ENCODE results near the gene ELMO1. TPM values are rescaled to one million over a fixed set of nuclear protein-coding genes. Genes with fewer than 3 reads are reported as not detected.

The ELMO1 gene
- total RNA-seq, 4 donors from 2014 or later = 24.6 to 120 (median 71.9) TPM

- no peak for TF ChIP-seq CTCF (IDR thresholded peaks at IDR 0.05)
- TF ChIP-seq POLR2AphosphoS5 (IDR thresholded peaks at IDR 0.05) = no peak
- TF ChIP-seq EP300 (IDR thresholded peaks at IDR 0.05; ENCODE audit: low read depth) = no peak
- no peak for TF ChIP-seq POLR2A (IDR thresholded peaks at IDR 0.05)
- Histone ChIP-seq H3K27me3 (no peaks in the 10 kb centered on the region), H3K9me3 (no peaks in the 10 kb centered on the region), H3K36me3 (no peaks in the 10 kb centered on the region), H3K4me1 (peaks cover 0 to 11% (median 0%) of the 10 kb centered on the region in 4 donors), H3K27ac (peak overlapping the region; percentile 22 to 65 (median 56)), H3K4me3 (peak overlapping the region in 2 of 4 donors; percentile 4 to 29)
- in situ Hi-C loops (cut with MboI; ENCODE audit: low pct_ligation_motif_present in 1 of 4, low pct_unique_long_range_greater_than_20kb in 1 of 4, low sequenced_read_pairs in 3 of 4) = no loop called here
- intact Hi-C loops (cut with DNase I; ENCODE audit: low total_unique reads) = no loop called here
- 75 to 87% methylated on average over 3 to 8 of the region's 8 CpGs for WGBS, 2 donors (ENCODE audit: low coverage in 1 of 2)
- DNase-seq = no peak
These were observed 106.4 kb downstream of the ELMO1 start for GRCh38 chr7:37342176-37342687.

DNA sequence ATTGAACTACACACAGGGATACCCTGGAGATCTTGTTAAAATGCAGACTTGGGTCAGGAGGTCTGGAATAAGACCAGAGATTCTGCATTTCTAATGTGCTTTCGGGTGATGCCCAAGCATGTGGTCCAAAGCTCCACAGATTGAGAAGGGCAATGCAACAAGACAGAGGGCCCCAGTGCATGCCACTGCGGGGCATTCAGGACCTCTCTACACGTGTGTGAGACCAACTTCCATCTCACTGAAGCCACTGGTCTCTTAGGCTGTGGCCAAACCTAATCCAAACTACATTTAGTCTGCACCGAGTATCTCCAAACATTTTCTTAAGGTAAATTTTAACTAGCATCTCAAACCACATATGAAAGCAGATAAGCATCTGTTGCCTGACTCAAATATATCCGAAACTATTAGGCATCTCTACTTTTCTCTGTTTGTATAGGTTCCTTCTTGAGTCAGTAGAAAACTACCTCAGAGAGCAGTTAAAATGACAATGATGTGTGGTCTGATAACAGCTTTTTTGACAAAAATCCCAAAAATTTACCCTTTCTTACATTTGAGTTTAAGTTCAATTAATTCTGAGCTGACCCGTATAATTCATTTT lies 107.5 kb downstream of the ELMO1 start:
- DNase-seq = no peak
- Histone ChIP-seq H3K4me3 (no peak overlapping the region), H3K27ac (no peak overlapping the region), H3K27me3 (no peaks in the 10 kb centered on the region), H3K36me3 (no peaks in the 10 kb centered on the region), H3K9me3 (no peaks in the 10 kb centered on the region), H3K4me1 (peaks cover 0 to 11% (median 0%) of the 10 kb centered on the region in 4 donors)
- in situ Hi-C loops (cut with MboI; ENCODE audit: low pct_ligation_motif_present in 1 of 4, low pct_unique_long_range_greater_than_20kb in 1 of 4, low sequenced_read_pairs in 3 of 4) (no loop called here), intact Hi-C loops (cut with DNase I; ENCODE audit: low total_unique reads) (no loop called here)
- WGBS, 2 donors (ENCODE audit: low coverage in 1 of 2) = 54 to 69% methylated on average over 5 to 6 of the region's 6 CpGs
- TF ChIP-seq EP300 (IDR thresholded peaks at IDR 0.05; ENCODE audit: low read depth) (no peak), POLR2A (IDR thresholded peaks at IDR 0.05) (no peak), POLR2AphosphoS5 (IDR thresholded peaks at IDR 0.05) (no peak), CTCF (IDR thresholded peaks at IDR 0.05) (no peak)

DNA sequence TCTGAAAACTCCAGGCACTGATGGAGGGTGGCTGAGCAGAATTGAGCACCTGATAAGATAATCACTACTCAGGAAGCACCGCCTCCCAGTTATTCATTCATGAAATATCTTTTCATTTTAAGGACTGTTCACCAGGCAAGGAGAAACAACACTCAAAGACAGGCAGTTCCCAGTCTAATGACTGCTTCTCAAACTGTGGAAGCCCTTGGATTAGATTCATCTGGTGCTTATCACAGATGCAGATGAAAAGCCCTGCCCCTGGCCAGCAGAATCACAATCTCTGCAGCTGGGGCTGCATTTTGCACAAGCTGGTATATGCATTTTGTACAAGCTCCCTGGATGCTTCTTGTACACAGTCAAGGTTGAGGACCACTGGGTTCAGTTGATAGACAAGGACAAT lies 109.7 kb downstream of the ELMO1 start:
- 96% methylated on average over 1 of the region's 1 CpG; no CpG with 5 or more reads in 1 of the 2 donors for WGBS, 2 donors (ENCODE audit: low coverage in 1 of 2)

GRCh38 chr7:37337522-37337921 lies 111.1 kb downstream of the ELMO1 start:
- TF ChIP-seq CTCF (IDR thresholded peaks at IDR 0.05) (no peak), POLR2A (IDR thresholded peaks at IDR 0.05) (no peak), POLR2AphosphoS5 (IDR thresholded peaks at IDR 0.05) (no peak), EP300 (IDR thresholded peaks at IDR 0.05; ENCODE audit: low read depth) (no peak)
- Histone ChIP-seq H3K4me1 (peaks cover 0 to 3% (median 0%) of the 10 kb centered on the region in 4 donors), H3K27me3 (no peaks in the 10 kb centered on the region), H3K9me3 (no peaks in the 10 kb centered on the region), H3K27ac (no peak overlapping the region), H3K4me3 (no peak overlapping the region), H3K36me3 (no peaks in the 10 kb centered on the region)
- in situ Hi-C loops (cut with MboI; ENCODE audit: low pct_ligation_motif_present in 1 of 4, low pct_unique_long_range_greater_than_20kb in 1 of 4, low sequenced_read_pairs in 3 of 4) (no loop called here), intact Hi-C loops (cut with DNase I; ENCODE audit: low total_unique reads) (no loop called here)
- 60 to 77% methylated on average over 1 of the region's 1 CpG for WGBS, 2 donors (ENCODE audit: low coverage in 1 of 2)
- DNase-seq = peak; percentile 29

More for the DNA sequence above, 109.7 kb downstream of the ELMO1 start:
- DNase-seq = no peak
- intact Hi-C loops (cut with DNase I; ENCODE audit: low total_unique reads) (no loop called here), in situ Hi-C loops (cut with MboI; ENCODE audit: low pct_ligation_motif_present in 1 of 4, low pct_unique_long_range_greater_than_20kb in 1 of 4, low sequenced_read_pairs in 3 of 4) (no loop called here)
- Histone ChIP-seq H3K36me3 (no peaks in the 10 kb centered on the region), H3K4me1 (peaks cover 0 to 3% (median 0%) of the 10 kb centered on the region in 4 donors), H3K4me3 (no peak overlapping the region), H3K9me3 (no peaks in the 10 kb centered on the region), H3K27me3 (no peaks in the 10 kb centered on the region), H3K27ac (no peak overlapping the region)
- TF ChIP-seq EP300 (IDR thresholded peaks at IDR 0.05; ENCODE audit: low read depth) (no peak), POLR2AphosphoS5 (IDR thresholded peaks at IDR 0.05) (no peak), CTCF (IDR thresholded peaks at IDR 0.05) (no peak), POLR2A (IDR thresholded peaks at IDR 0.05) (no peak)

All from transverse colon (tissue), 4 donors.